ENCODE measurements around the gene CPLANE2.
A peak's percentile ranks its signal among the peaks of the same experiment; 100 is the strongest.

Gene CPLANE2, protein sequence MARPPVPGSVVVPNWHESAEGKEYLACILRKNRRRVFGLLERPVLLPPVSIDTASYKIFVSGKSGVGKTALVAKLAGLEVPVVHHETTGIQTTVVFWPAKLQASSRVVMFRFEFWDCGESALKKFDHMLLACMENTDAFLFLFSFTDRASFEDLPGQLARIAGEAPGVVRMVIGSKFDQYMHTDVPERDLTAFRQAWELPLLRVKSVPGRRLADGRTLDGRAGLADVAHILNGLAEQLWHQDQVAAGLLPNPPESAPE

DNA sequence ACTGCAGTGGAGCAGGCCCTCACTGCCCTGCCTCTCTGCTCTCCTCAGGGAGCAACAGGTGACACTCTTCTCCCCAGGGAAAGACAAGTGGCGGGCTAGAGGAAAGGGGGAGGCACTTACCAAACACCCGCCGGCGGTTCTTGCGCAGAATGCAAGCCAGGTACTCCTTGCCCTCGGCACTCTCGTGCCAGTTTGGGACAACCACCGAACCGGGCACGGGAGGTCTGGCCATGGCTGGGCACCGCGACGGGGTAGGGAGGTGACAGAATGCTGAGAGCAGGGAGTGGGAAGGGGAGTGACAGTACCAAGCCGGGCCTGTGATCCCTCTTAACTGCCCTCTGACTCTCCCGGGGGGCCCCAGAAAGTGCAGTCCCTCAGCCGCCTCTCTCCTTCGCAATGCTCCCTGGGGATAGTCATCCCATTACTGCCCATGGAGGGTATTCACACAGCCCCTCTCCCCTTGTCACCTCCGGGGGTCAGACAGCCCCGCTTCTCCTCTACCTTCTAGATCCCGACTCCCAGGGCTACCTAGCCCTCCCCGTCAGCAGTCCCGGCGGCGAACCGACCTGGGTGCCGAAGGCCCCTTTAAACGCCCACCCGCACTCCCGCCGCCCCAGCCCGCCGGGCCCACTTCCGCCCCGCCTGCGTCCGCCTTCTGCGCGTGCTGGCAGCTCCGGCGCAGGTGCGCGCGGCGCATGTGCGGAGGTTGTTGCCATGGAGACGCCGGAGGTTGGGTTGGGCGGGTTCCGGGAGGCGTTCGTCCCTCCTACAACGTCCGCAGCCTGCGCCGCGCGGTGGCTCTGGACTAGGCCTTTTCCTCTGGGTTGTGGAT, at the start of gene CPLANE2:
Gene CPLANE2, minus strand, starts transcription at position 673 of the 832 bp plus-strand sequence. Its CDS starts 441 bp downstream, at position 232.
- TF ChIP-seq, protein P1, sequence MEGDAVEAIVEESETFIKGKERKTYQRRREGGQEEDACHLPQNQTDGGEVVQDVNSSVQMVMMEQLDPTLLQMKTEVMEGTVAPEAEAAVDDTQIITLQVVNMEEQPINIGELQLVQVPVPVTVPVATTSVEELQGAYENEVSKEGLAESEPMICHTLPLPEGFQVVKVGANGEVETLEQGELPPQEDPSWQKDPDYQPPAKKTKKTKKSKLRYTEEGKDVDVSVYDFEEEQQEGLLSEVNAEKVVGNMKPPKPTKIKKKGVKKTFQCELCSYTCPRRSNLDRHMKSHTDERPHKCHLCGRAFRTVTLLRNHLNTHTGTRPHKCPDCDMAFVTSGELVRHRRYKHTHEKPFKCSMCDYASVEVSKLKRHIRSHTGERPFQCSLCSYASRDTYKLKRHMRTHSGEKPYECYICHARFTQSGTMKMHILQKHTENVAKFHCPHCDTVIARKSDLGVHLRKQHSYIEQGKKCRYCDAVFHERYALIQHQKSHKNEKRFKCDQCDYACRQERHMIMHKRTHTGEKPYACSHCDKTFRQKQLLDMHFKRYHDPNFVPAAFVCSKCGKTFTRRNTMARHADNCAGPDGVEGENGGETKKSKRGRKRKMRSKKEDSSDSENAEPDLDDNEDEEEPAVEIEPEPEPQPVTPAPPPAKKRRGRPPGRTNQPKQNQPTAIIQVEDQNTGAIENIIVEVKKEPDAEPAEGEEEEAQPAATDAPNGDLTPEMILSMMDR (IDR thresholded peaks at IDR 0.05; ENCODE audit: low read depth, low read length, missing control alignments): no peak
- in situ Hi-C loops (cut with HindIII; ENCODE audit: low sequenced_read_pairs): no loop called here
- peak; percentile 67 for DNase-seq (ENCODE audit: low read depth)
- H3K4me3 ChIP-seq (ENCODE audit: low read depth, low read length): peak within 1 kb of the TSS; percentile 64

DNA sequence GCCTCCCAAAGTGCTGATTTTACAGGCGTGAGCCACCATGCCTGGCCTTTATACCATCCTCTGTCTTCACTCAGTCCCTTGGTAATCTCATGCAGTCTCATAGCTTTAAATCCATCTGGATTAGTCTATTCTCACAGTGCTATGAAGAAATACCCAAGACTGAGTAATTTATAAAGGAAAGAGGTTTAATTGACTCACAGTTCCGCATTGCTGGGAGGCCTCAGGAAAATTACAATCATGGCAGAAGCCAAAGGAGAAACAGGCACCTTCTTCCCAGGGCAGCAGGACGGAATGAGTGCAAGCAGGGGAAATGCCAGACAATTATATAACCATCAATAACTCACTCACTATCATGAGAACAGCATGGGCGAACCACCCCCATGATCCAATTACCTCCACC, 49.1 kb upstream of the CPLANE2 start:
- in situ Hi-C loops (cut with HindIII; ENCODE audit: low sequenced_read_pairs): no loop called here
- DNase-seq (ENCODE audit: low read depth): no peak

DNA sequence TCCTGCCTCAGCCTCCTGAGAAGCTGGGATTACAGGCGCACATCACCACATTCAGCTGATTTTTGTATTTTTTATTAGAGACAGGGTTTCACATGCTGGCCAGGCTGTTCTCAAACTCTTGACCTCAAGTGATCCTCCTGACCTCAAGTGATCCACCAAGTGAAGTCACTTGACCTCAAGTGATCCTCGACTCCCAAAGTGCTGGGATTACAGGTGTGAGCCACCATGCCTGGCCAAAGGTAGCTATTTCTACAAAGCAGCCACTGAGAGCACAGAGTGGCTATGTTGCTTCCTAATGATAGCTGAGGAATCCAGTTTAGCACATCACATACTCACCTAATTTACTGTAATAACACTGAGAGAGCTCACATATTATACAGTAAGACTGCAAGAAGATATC, 44.8 kb upstream of the CPLANE2 start:
- H3K4me3 ChIP-seq (ENCODE audit: low read depth, low read length): no peak overlapping the region
- in situ Hi-C loops (cut with HindIII; ENCODE audit: low sequenced_read_pairs): no loop called here
- TF ChIP-seq, protein P1 (IDR thresholded peaks at IDR 0.05; ENCODE audit: low read depth, low read length, missing control alignments): no peak
- no peak for DNase-seq (ENCODE audit: low read depth)

More for the DNA sequence above, 49.1 kb upstream of the CPLANE2 start:
- TF ChIP-seq, protein P1 (IDR thresholded peaks at IDR 0.05; ENCODE audit: low read depth, low read length, missing control alignments): no peak
- H3K4me3 ChIP-seq (ENCODE audit: low read depth, low read length): no peak overlapping the region

DNA sequence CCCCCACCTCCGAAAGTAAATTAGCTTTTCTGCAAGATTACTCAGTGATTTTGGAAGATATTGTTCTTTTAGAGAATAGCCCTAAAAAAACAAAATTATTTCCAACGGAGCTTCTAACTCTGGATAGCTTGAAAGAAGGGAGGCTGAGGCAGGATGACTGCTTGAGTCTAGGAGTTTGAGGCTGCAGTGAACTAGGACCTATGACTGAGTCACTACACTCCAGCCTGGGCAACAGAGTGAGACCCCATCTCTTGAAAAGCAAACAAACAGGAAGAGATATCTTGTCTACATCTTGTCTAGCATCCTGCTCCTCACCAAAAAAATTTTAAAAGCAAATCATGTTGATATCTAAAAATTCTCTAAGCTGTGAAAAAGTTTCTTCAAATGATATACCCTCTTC, 42.2 kb upstream of the CPLANE2 start:
- H3K4me3 ChIP-seq (ENCODE audit: low read depth, low read length): no peak overlapping the region
- in situ Hi-C loops (cut with HindIII; ENCODE audit: low sequenced_read_pairs): no loop called here
- TF ChIP-seq, protein P1 (IDR thresholded peaks at IDR 0.05; ENCODE audit: low read depth, low read length, missing control alignments): no peak
- DNase-seq (ENCODE audit: low read depth): no peak

DNA sequence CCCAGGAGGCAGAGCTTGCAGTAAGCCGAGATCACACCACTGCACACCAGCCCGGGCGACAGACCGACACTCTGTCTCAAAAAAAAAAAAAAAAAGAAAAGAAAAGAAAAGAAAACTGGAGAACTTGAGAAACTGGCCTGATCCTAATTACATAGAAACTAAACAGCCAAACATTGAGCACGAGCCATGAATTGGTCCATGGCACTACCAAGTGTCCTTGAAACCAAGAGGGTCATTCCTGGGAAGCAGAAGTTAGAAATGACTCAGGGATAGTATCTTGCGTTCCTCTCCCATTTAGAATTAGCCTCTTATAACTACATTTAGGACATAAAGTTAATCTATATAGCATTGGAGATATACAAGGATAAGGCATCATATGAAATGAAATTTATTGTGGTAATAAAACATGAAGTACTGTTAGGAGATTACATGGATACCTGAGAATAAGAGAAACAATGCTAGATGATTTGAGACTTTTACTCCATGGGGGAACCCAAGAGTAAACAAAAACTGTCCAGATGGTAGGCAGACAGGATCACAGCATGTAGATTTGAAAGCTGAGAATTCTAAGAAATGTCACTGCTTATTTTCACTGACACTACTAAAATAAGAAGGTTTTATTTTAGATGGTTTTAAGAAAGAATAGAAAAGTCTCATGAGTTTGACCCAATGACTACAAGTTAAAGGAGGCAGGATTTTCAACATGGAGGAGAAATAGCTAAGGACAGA, 39.5 kb upstream of the CPLANE2 start:
- TF ChIP-seq, protein P1 (IDR thresholded peaks at IDR 0.05; ENCODE audit: low read depth, low read length, missing control alignments): no peak
- no peak overlapping the region for H3K4me3 ChIP-seq (ENCODE audit: low read depth, low read length)
- in situ Hi-C loops (cut with HindIII; ENCODE audit: low sequenced_read_pairs): no loop called here
- no peak for DNase-seq (ENCODE audit: low read depth)

DNA sequence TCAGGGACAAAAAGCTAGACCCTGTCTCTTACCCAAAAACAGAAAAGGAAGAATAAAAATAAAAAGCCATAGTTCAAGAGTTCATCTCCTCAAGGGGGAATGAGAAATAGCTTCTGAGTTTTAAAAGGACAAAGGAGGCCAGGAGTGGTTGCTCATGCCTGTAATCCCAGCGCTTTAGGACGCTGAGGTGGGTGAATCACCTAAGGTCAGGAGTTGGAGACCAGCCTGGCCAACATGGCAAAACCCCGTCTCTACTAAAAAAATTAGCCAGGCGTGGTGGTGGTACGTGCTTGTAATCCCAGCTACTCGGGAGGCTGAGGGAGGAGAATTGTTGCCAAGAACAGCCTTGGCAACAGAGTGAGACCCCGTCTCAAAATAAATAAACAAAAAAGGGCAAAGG, 38.6 kb upstream of the CPLANE2 start:
- no peak for DNase-seq (ENCODE audit: low read depth)
- no peak overlapping the region for H3K4me3 ChIP-seq (ENCODE audit: low read depth, low read length)
- TF ChIP-seq, protein P1 (IDR thresholded peaks at IDR 0.05; ENCODE audit: low read depth, low read length, missing control alignments): no peak
- in situ Hi-C loops (cut with HindIII; ENCODE audit: low sequenced_read_pairs): no loop called here
